Omental fat pad (tissue), 4 donors: ENCODE measurements around the gene SLC9A9. TPM values are rescaled to one million over a fixed set of nuclear protein-coding genes. Genes with fewer than 3 reads are reported as not detected.

Source experiments
- ATAC-seq: fragments of 150-250 bp; one replicate; pipeline ENCODE4 v1.9.1; 2016; ENCODE audit warnings: mild to moderate bottlenecking, moderate library complexity; ENCODE audit not compliant: low FRiP score
- DNase-seq: peaks from one replicate; pipeline ENCODE4 v3.0.0-alpha.2; 2019; ENCODE audit warnings: low spot score
- total RNA-seq, 4 donors: library from RNA; depleted of rRNA; stranded (reverse); fragments of >200 nt; gene quantifications; one replicate each; pipeline ENCODE4 v1.1.0, GENCODE V29; 2016
- TF ChIP-seq, protein P1 (sequence below), 3 donors: fragments of 450-650 bp; IDR thresholded peaks; one replicate each; pipeline ENCODE4 v1.5.1; 2016 to 2017; ENCODE audit warnings: antibody characterized with exemption in 3 of 3, mild to moderate bottlenecking in 3 of 3, moderate library complexity in 2 of 3

Gene SLC9A9
- total RNA-seq, 4 donors from 2014 or later = 15.5 to 39.6 (median 26.9) TPM

- no peak for DNase-seq
- TF ChIP-seq, protein P1, sequence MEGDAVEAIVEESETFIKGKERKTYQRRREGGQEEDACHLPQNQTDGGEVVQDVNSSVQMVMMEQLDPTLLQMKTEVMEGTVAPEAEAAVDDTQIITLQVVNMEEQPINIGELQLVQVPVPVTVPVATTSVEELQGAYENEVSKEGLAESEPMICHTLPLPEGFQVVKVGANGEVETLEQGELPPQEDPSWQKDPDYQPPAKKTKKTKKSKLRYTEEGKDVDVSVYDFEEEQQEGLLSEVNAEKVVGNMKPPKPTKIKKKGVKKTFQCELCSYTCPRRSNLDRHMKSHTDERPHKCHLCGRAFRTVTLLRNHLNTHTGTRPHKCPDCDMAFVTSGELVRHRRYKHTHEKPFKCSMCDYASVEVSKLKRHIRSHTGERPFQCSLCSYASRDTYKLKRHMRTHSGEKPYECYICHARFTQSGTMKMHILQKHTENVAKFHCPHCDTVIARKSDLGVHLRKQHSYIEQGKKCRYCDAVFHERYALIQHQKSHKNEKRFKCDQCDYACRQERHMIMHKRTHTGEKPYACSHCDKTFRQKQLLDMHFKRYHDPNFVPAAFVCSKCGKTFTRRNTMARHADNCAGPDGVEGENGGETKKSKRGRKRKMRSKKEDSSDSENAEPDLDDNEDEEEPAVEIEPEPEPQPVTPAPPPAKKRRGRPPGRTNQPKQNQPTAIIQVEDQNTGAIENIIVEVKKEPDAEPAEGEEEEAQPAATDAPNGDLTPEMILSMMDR (IDR thresholded peaks at IDR 0.05) = no peak
- ATAC-seq = no peak
These were observed 154.8 kb downstream of the SLC9A9 start for GRCh38 chr3:143693506-143693905.

GRCh38 chr3:143686638-143687197, 161.6 kb downstream of the SLC9A9 start:
- ATAC-seq = no peak
- TF ChIP-seq, protein P1 (IDR thresholded peaks at IDR 0.05) = no peak
- DNase-seq = no peak

DNA sequence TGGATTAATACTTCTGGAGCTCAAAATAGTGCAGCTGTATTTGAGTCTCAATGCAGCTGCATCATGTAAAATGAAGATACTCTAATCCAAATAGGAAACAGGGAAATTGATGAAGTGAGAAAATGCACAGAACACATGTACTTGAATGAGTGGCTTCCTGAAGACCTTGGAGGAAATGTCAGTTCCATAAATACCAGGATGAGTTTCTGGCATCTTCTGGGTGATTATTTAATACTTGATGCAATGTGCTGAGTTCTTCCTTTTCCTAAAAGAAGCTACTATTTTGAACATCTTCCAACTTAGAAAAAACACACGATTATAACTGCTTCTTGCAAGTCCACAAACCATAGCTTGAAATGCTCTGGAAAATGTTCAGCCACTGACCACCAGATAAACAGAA, 162.8 kb downstream of the SLC9A9 start:
- DNase-seq = no peak

DNA sequence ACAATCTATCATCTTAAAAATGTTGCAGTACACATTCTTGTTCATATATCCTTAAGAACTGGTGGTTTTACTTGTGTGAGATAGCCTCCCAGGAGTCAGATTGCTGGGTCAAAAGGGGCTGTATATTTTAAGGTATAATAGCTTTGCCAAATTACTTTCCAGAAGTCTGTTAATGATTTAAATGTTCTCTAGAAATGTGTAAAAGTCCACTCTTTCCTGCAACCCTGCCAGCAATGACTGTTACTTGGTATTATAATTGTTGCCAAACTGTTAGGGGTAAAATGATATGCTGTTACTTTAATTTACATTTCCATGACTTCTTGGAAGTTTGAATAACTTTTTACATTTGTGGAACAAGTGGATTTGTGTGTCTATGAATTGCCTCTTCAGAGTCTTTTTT, 170.8 kb downstream of the SLC9A9 start:
- TF ChIP-seq, protein P1 (IDR thresholded peaks at IDR 0.05) = no peak
- DNase-seq = no peak

More for the DNA sequence above, 162.8 kb downstream of the SLC9A9 start:
- no peak for ATAC-seq
- TF ChIP-seq, protein P1 (IDR thresholded peaks at IDR 0.05) = no peak

DNA sequence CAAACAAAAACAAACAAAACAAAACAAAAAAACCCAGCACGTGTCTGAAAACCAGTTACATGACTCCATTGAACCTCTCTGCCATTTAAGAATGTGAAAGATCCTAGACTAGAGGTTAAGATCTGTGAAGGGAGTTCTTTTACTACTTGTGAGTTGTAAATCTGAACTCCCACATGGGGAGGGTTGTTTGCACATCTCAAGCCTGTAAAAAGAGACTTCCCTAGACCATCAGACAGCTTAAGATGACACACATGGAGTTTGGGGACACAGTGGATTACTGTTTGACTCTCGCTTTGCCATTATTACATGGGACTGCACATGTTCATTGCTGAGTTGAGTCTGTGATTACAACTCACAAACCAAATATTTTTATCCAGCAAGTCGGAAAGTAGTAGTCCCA, 171.5 kb downstream of the SLC9A9 start:
- no peak for ATAC-seq
- DNase-seq = no peak
- TF ChIP-seq, protein P1 (IDR thresholded peaks at IDR 0.05) = no peak

More for the DNA sequence above, 170.8 kb downstream of the SLC9A9 start:
- no peak for ATAC-seq

GRCh38 chr3:143676021-143676420, 172.2 kb downstream of the SLC9A9 start:
- ATAC-seq (no peak), DNase-seq (no peak)
- TF ChIP-seq, protein P1 (IDR thresholded peaks at IDR 0.05) = no peak
